SK-N-SH (cell line): ENCODE results near the gene ZBTB16. TPM values are rescaled to one million over a fixed set of nuclear protein-coding genes. Genes with fewer than 3 reads are reported as not detected.

ENCODE experiments used
- CTCF ChIA-PET: fragments of 300-600, 350-600 bp; formaldehyde crosslinking; extraction: SDS; loops from one replicate; lab custom pipeline; 2021; lab: Yijun Ruan, JAX
- POLR2A ChIA-PET: fragments of 350-600 bp; sonication (Branson Sonifier 250); formaldehyde crosslinking; extraction: SDS; loops from one replicate; lab custom pipeline; 2020; ENCODE audit warnings: antibody characterized with exemption, inconsistent platforms; lab: Yijun Ruan, JAX
- DNase-seq: peaks from one replicate; pipeline ENCODE4 v3.0.0; 2012
- H2AFZ ChIP-seq: fragments of 200-600 bp; sonication (generic); 2 replicates; pipeline ENCODE4 v1.8.1; 2016; ENCODE audit warnings: antibody characterized with exemption, mild to moderate bottlenecking, low read depth
- H3F3A ChIP-seq: fragments of 200-600 bp; sonication (generic); replicated peaks from 2 replicates; pipeline ENCODE3; 2016; ENCODE audit warnings: antibody characterized with exemption, mild to moderate bottlenecking; ENCODE audit not compliant: insufficient read depth
- H3K27ac ChIP-seq, 2 experiments: fragments of 200-500 bp in 1 of 2; fragments of 200-600 bp in 1 of 2; sonication (Bioruptor generic) in 1 of 2; sonication (generic), shearing (Covaris generic) in 1 of 2; 2 replicates each; pipeline versions ENCODE4 v1.5.1 to v1.6.1; 2014 to 2016; ENCODE audit warnings: low read depth in 2 of 2, inconsistent platforms in 1 of 2, low read length in 1 of 2, mild to moderate bottlenecking in 1 of 2, mixed read lengths in 1 of 2
- H3K27me3 ChIP-seq: fragments of 200-600 bp; sonication (generic), shearing (Covaris generic); 2 replicates; pipeline ENCODE4 v1.6.1; 2016; ENCODE audit warnings: mixed run types; ENCODE audit not compliant: insufficient read depth
- H3K36me3 ChIP-seq, 2 experiments: fragments of 200-500 bp in 1 of 2; fragments of 200-600 bp in 1 of 2; sonication (Bioruptor generic) in 1 of 2; sonication (generic) in 1 of 2; replicated peaks in 1 of 2; 2 replicates each; pipeline versions ENCODE3 to v1.5.1; 2014 to 2016; ENCODE audit warnings: low read length in 1 of 2, mild to moderate bottlenecking in 1 of 2; ENCODE audit not compliant: insufficient read depth in 2 of 2, control insufficient read depth in 1 of 2
- H3K4me1 ChIP-seq, 2 experiments: fragments of 200-500 bp in 1 of 2; fragments of 200-600 bp in 1 of 2; sonication (Bioruptor generic) in 1 of 2; sonication (generic), shearing (Covaris generic) in 1 of 2; 2 replicates each; pipeline versions ENCODE4 v1.5.1 to v1.6.1; 2014 to 2016; ENCODE audit warnings: low read depth in 1 of 2, low read length in 1 of 2, mixed run types in 1 of 2; ENCODE audit not compliant: insufficient read depth in 2 of 2, control insufficient read depth in 1 of 2
- H3K4me2 ChIP-seq: fragments of 200-600 bp; sonication (generic), shearing (Covaris generic); 2 replicates; pipeline ENCODE4 v1.6.1; 2017; ENCODE audit warnings: mixed run types
- H3K4me3 ChIP-seq, 2 experiments: fragments of 200-500 bp in 1 of 2; fragments of 200-600 bp in 1 of 2; sonication (Bioruptor generic) in 1 of 2; sonication (generic), shearing (Covaris generic) in 1 of 2; 2 replicates each; pipeline versions ENCODE4 v1.5.1 to v1.8.1; 2014 to 2016; ENCODE audit warnings: low read depth in 2 of 2, inconsistent platforms in 1 of 2, low read length in 1 of 2, mild to moderate bottlenecking in 1 of 2, mixed read lengths in 1 of 2, moderate library complexity in 1 of 2
- H3K79me2 ChIP-seq: fragments of 200-600 bp; sonication (generic); 2 replicates; pipeline ENCODE4 v1.8.1; 2017; ENCODE audit warnings: mild to moderate bottlenecking; ENCODE audit not compliant: insufficient read depth
- H3K9ac ChIP-seq: fragments of 200-600 bp; sonication (generic); 2 replicates; pipeline ENCODE4 v1.6.1; 2017; ENCODE audit warnings: mixed run types
- H3K9me2 ChIP-seq: fragments of 200-600 bp; sonication (generic); 2 replicates; pipeline ENCODE4 v1.6.1; 2017; ENCODE audit warnings: mixed run types
- H3K9me3 ChIP-seq: fragments of 200-600 bp; sonication (generic); 2 replicates; pipeline ENCODE4 v1.6.1; 2017; ENCODE audit warnings: mixed run types, mild to moderate bottlenecking, moderate library complexity
- H4K20me1 ChIP-seq: fragments of 200-600 bp; sonication (generic); 2 replicates; pipeline ENCODE4 v1.6.1; 2017; ENCODE audit warnings: mild to moderate bottlenecking, mixed run types; ENCODE audit not compliant: insufficient read depth
- FOSL2 ChIP-seq: IDR thresholded peaks from 2 replicates; pipeline ENCODE4 v1.4.0; 2012; ENCODE audit warnings: low read depth, mild to moderate bottlenecking, moderate library complexity, borderline replicate concordance
- GABPA ChIP-seq: IDR thresholded peaks from 2 replicates; pipeline ENCODE4 v1.4.0; 2012; ENCODE audit warnings: low read depth, mild to moderate bottlenecking
- MXI1 ChIP-seq: IDR thresholded peaks from 2 replicates; pipeline ENCODE4 v1.6.1; 2012; ENCODE audit warnings: mild to moderate bottlenecking, low read depth, low read length, improper control_type of control experiment
- PBX3 ChIP-seq: IDR thresholded peaks from 2 replicates; pipeline ENCODE4; 2012
- SMC3 ChIP-seq: IDR thresholded peaks from 2 replicates; pipeline ENCODE4 v1.6.1; 2012; ENCODE audit warnings: low read depth, low read length, improper control_type of control experiment
- TAF1 ChIP-seq: IDR thresholded peaks from 2 replicates; pipeline ENCODE4 v1.6.1; 2012; ENCODE audit warnings: low read depth, mild to moderate bottlenecking, low read length, moderate library complexity, borderline replicate concordance
- YY1 ChIP-seq: IDR thresholded peaks from 2 replicates; pipeline ENCODE4 v1.4.0; 2012; ENCODE audit warnings: low read depth, mild to moderate bottlenecking
- ZBTB33 ChIP-seq: IDR thresholded peaks from 2 replicates; pipeline ENCODE4 v1.4.0; 2012; ENCODE audit warnings: low read depth, borderline replicate concordance
- WGBS: methylation state at CpG from one replicate; pipeline ENCODE4 v1.1.6; 2017; ENCODE audit warnings: low lambda C conversion rate; 5-methylcytosine and 5-hydroxymethylcytosine counted together
- polyA plus RNA-seq, 3 experiments: library from polyadenylated mRNA; depleted of rRNA; stranded (reverse); fragments of >200 nt; gene quantifications; 2 replicates each; pipeline ENCODE4 v1.2.3, GENCODE V29; 2012
- TF ChIP-seq, protein P1 (sequence below): IDR thresholded peaks from 2 replicates; pipeline ENCODE4 v1.6.1; 2012; ENCODE audit warnings: mild to moderate bottlenecking, low read depth, low read length, moderate library complexity

ZBTB16 gene
- polyA plus RNA-seq, 1 of the 3 experiments (the other 2 are of a cell fraction), result not detected

- ChIA-PET CTCF (interaction anchor here (1.6 to 2.2 kb wide), 2 partner anchors 46 to 319 kb away, joined by 5 to 12 read pairs; no protein-coding TSS in a partner anchor), POLR2A (no interaction called here)
- no peak overlapping the region for H3K4me2 ChIP-seq
- no peak overlapping the region for H2AFZ ChIP-seq
- H3K9me2 ChIP-seq, result no peaks in the 10 kb centered on the region
- no peaks in the 10 kb centered on the region; a peak in 1 of 4 replicates for H3K4me1 ChIP-seq
- H3K36me3 ChIP-seq, result no peaks in the 10 kb centered on the region
- no peaks in the 10 kb centered on the region for H3F3A ChIP-seq
- DNase-seq, result no peak
- 58% methylated on average over 3 of the region's 3 CpGs for WGBS
- peaks cover 15% of the 10 kb centered on the region; the same call in 1 of the 2 replicates for H3K27me3 ChIP-seq
- no peak overlapping the region for H3K27ac ChIP-seq
- no peaks in the 10 kb centered on the region for H4K20me1 ChIP-seq
- TF ChIP-seq PBX3 (no peak), YY1 (no peak), SMC3 (no peak), FOSL2 (no peak), ZBTB33 (no peak), TAF1 (no peak), MXI1 (no peak), GABPA (no peak)
- TF ChIP-seq, protein P1, sequence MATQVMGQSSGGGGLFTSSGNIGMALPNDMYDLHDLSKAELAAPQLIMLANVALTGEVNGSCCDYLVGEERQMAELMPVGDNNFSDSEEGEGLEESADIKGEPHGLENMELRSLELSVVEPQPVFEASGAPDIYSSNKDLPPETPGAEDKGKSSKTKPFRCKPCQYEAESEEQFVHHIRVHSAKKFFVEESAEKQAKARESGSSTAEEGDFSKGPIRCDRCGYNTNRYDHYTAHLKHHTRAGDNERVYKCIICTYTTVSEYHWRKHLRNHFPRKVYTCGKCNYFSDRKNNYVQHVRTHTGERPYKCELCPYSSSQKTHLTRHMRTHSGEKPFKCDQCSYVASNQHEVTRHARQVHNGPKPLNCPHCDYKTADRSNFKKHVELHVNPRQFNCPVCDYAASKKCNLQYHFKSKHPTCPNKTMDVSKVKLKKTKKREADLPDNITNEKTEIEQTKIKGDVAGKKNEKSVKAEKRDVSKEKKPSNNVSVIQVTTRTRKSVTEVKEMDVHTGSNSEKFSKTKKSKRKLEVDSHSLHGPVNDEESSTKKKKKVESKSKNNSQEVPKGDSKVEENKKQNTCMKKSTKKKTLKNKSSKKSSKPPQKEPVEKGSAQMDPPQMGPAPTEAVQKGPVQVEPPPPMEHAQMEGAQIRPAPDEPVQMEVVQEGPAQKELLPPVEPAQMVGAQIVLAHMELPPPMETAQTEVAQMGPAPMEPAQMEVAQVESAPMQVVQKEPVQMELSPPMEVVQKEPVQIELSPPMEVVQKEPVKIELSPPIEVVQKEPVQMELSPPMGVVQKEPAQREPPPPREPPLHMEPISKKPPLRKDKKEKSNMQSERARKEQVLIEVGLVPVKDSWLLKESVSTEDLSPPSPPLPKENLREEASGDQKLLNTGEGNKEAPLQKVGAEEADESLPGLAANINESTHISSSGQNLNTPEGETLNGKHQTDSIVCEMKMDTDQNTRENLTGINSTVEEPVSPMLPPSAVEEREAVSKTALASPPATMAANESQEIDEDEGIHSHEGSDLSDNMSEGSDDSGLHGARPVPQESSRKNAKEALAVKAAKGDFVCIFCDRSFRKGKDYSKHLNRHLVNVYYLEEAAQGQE, result no peak
- H3K79me2 ChIP-seq, result no peaks in the 10 kb centered on the region
- no peak overlapping the region for H3K9ac ChIP-seq
- H3K4me3 ChIP-seq, result no peak overlapping the region
- no peaks in the 10 kb centered on the region for H3K9me3 ChIP-seq
These were observed 155.9 kb downstream of the ZBTB16 start for GRCh38 chr11:114215428-114215827.
